Right cardiac atrium (tissue), 5 donors: ENCODE measurements around the gene INS. TPM values are rescaled to one million over a fixed set of nuclear protein-coding genes. Genes with fewer than 3 reads are reported as not detected.

Experiments used
- microRNA-seq, 2 donors: library from miRNA; unstranded; fragments of <30 nt; microRNA quantifications; one replicate each; pipeline ENCODE4 v1.2.0, GENCODE V29; 2020 to 2021
- polyA plus RNA-seq: library from polyadenylated mRNA; stranded (reverse); fragments of 200-250 nt; gene quantifications from one replicate; pipeline ENCODE4 v1.2.3, GENCODE V29; 2013
- total RNA-seq, 4 donors: library from RNA; stranded (reverse); fragmentation: NEBNext Ultra II Directional; extraction: Animal tissue kit (Norgen Biotek cat#: 25700); gene quantifications; one replicate each; pipeline ENCODE4 v1.2.1, GENCODE V29; 2021
- donor health status: healthy with polysubstance abuse.
- donor health status: DM: no; HTN: yes; CAD: no.
- donor health status: DM: no; HTN: no; CAD: no.
- donor health status: DM: no; HTN: yes; CAD: no; lungs with severe emphysema.
- donor health status: DM: yes; HTN: yes; CAD: no.

INS gene
- total and polyA plus RNA-seq, 5 donors, result 1.1 TPM; not detected in 4

Small RNA genes within 50 kb of the gene (microRNA-seq; reads per million reads assigned to microRNA genes)
- gene MIR4686, result 0 reads per million in 2 donors
- gene MIR483, result 39.6 to 95.5 reads per million in 2 donors

Other genes starting within 250 kb of the INS start
- gene TNNT3, start 241.5 kb downstream of the INS start, total RNA-seq, result 10 to 100 TPM in 3 of 4 donors, 1 to 10 TPM in 1; 9.0 to 58.7 (median 34.1) TPM
- gene TNNT3, start 241.5 kb downstream of the INS start, polyA plus RNA-seq, result 63.1 TPM
- gene MRPL23, start 213.9 kb downstream of the INS start, total RNA-seq, result 100 to 1,000 TPM in 1 of 4 donors, 10 to 100 TPM in 3; 47.1 to 102 (median 74.8) TPM
- gene MRPL23, start 213.9 kb downstream of the INS start, polyA plus RNA-seq, result 108 TPM
- 100 to 1,000 TPM; 279 to 500 (median 401) TPM for gene H19, start 163.4 kb downstream of the INS start, total RNA-seq
- 813 TPM for gene H19, start 163.4 kb downstream of the INS start, polyA plus RNA-seq
- gene IGF2, start 21.8 kb downstream of the INS start, total RNA-seq, result 10 to 100 TPM; 34.6 to 94.1 (median 47.0) TPM
- 66.3 TPM for gene IGF2, start 21.8 kb downstream of the INS start, polyA plus RNA-seq
- not detected for gene TH, start 10.6 kb upstream of the INS start, total RNA-seq
- gene TH, start 10.6 kb upstream of the INS start, polyA plus RNA-seq, result not detected
- under 1 TPM in 3 of 4 donors, not detected in 1; 0.23 to 0.51 (median 0.35) TPM for gene ASCL2, start 109.4 kb upstream of the INS start, total RNA-seq
- gene ASCL2, start 109.4 kb upstream of the INS start, polyA plus RNA-seq, result 0.20 TPM
- 10 to 100 TPM in 3 of 4 donors, 1 to 10 TPM in 1; 3.9 to 24.2 (median 15.3) TPM for gene C11orf21, start 140.7 kb upstream of the INS start, total RNA-seq
- gene C11orf21, start 140.7 kb upstream of the INS start, polyA plus RNA-seq, result 13.4 TPM
- gene TSPAN32, start 140.8 kb upstream of the INS start, total RNA-seq, result 10 to 100 TPM; 11.4 to 24.0 (median 14.3) TPM
- gene TSPAN32, start 140.8 kb upstream of the INS start, polyA plus RNA-seq, result 11.5 TPM
- 100 to 1,000 TPM; 677 to 920 (median 748) TPM for gene CD81, start 216.1 kb upstream of the INS start, total RNA-seq
- gene CD81, start 216.1 kb upstream of the INS start, polyA plus RNA-seq, result 869 TPM
- gene TSSC4, start 239.5 kb upstream of the INS start, total RNA-seq, result 10 to 100 TPM; 30.5 to 50.4 (median 37.1) TPM
- 31.8 TPM for gene TSSC4, start 239.5 kb upstream of the INS start, polyA plus RNA-seq